Fibroblast of lung (primary cell): ENCODE results near the gene CDHR4. TPM values are rescaled to one million over a fixed set of nuclear protein-coding genes. Genes with fewer than 3 reads are reported as not detected.
"Not testable (repeated sequence)": the region's sequence is repeated elsewhere in the genome, so short reads cannot be mapped to it uniquely, and the experiment has no call there.

Experiments used
- DNase-seq, 2 donors: peaks; one replicate each; pipeline versions ENCODE4 v3.0.0 to v3.0.0-alpha.2; 2010; ENCODE audit warnings: low read depth in 2 of 2
- H2AFZ ChIP-seq: 2 replicates; pipeline ENCODE4 v1.5.1; 2012; ENCODE audit warnings: low read length, control low read depth, inconsistent platforms
- H3K27ac ChIP-seq: 2 replicates; pipeline ENCODE4 v1.5.1; 2011; ENCODE audit warnings: low read length, control low read depth; ENCODE audit not compliant: insufficient read depth
- H3K27me3 ChIP-seq: 2 replicates; pipeline ENCODE4 v1.5.1; 2011; ENCODE audit warnings: mild to moderate bottlenecking, low read length; ENCODE audit not compliant: control insufficient read depth, insufficient read depth
- H3K36me3 ChIP-seq: 2 replicates; pipeline ENCODE4 v1.5.1; 2011; ENCODE audit warnings: low read length; ENCODE audit not compliant: control insufficient read depth, insufficient read depth
- H3K4me1 ChIP-seq: 2 replicates; pipeline ENCODE4 v1.5.1; 2011; ENCODE audit warnings: low read length; ENCODE audit not compliant: control insufficient read depth, insufficient read depth; ENCODE audit errors: extremely low read depth
- H3K4me2 ChIP-seq: 2 replicates; pipeline ENCODE4 v1.5.1; 2011; ENCODE audit warnings: low read length, control low read depth; ENCODE audit not compliant: insufficient read depth; ENCODE audit errors: extremely low read depth
- H3K4me3 ChIP-seq, 4 experiments: fragments of 200-600 bp in 1 of 4; sonication (generic) in 1 of 4; replicated peaks in 1 of 4; 2 replicates each; pipeline ENCODE4 v1.5.1; 2011 to 2016; ENCODE audit warnings: low read length in 4 of 4, low read depth in 3 of 4, mild to moderate bottlenecking in 3 of 4, control low read depth in 2 of 4, inconsistent platforms in 1 of 4, mixed read lengths in 1 of 4; ENCODE audit not compliant: insufficient read depth in 1 of 4; ENCODE audit errors: control extremely low read depth in 1 of 4
- H3K79me2 ChIP-seq: 2 replicates; pipeline ENCODE4 v1.5.1; 2012; ENCODE audit warnings: mild to moderate bottlenecking, low read length, inconsistent platforms; ENCODE audit not compliant: control insufficient read depth, insufficient read depth
- H3K9ac ChIP-seq: 2 replicates; pipeline ENCODE4 v1.5.1; 2011; ENCODE audit warnings: mild to moderate bottlenecking, low read length, control low read depth; ENCODE audit not compliant: insufficient read depth
- H3K9me3 ChIP-seq: 2 replicates; pipeline ENCODE4 v1.5.1; 2012; ENCODE audit warnings: low read depth, low read length; ENCODE audit not compliant: control insufficient read depth, insufficient read depth
- H4K20me1 ChIP-seq: 2 replicates; pipeline ENCODE4 v1.5.1; 2011; ENCODE audit warnings: low read length; ENCODE audit not compliant: control insufficient read depth, insufficient read depth; ENCODE audit errors: extremely low read depth
- CTCF ChIP-seq, 2 donors: IDR thresholded peaks in 1 of 2; conservative IDR thresholded peaks in 1 of 2; 1 replicate in 1 of 2; 2 replicates in 1 of 2; pipeline ENCODE4 v1.5.1; 2011 to 2012; ENCODE audit warnings: low read length in 2 of 2, control low read depth in 1 of 2, inconsistent platforms in 1 of 2, low read depth in 1 of 2, mild to moderate bottlenecking in 1 of 2
- EZH2 ChIP-seq: IDR thresholded peaks from 2 replicates; pipeline ENCODE4 v1.5.1; 2012; ENCODE audit warnings: low read length, control low read depth, mild to moderate bottlenecking; ENCODE audit errors: missing control alignments
- polyA plus RNA-seq, 2 donors: library from polyadenylated mRNA; depleted of rRNA in 1 of 2; stranded (reverse) in 1 of 2; unstranded in 1 of 2; fragments of >200 nt; gene quantifications; 2 replicates each; pipeline ENCODE4 v1.2.1, GENCODE V29; 2011 to 2012; ENCODE audit warnings: missing spikeins in 1 of 2
- total RNA-seq: library from RNA; depleted of rRNA; stranded (reverse); fragments of >200 nt; gene quantifications from 2 replicates; pipeline ENCODE4 v1.2.1, GENCODE V29; 2014

Gene CDHR4
- total and polyA plus RNA-seq, 2 donors (not counting 1 experiment from before 2014, with no cell fraction given) = not detected

DNA sequence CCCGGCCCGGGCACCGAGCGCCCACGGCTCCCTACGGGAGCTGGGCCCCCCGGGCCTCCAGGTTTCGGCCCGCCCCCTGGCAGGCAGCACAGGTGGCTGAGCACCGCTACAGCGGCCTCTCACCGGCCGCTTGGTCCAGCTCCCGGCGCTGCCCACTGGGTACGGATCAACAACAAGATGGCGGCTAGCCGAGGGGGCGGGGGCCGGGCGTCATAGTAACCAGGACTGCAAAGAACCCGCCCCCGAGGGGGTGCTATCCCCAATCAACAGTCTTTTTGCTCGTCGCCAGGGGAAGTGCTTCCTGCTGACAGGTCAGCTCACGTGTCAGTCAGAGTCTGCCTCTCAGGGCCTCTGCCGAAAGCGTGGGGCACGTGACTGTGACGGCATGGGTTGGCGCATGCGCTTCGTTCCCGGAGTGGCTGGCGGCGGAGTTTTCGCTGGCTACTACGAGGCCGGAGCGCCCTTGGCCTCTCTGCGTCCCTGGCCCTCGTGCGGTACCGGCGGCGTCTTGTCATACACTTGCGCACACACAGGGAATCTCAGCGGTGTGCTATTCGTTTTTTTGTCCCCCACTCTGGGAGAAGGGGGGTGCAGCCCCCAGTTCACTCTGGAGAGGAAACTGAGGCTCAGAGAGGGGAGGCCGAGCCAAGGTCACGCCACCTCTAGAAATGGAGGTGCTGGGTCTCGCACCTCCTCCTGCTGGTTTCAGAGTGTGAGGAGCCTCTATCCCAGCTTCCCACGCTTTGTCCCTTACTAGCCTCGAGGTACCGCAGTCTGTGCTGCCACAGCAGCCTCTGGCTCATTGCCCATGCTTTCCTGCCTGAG, 13.1 kb downstream of the CDHR4 start, which contains the start of gene IP6K1:
TSS of gene IP6K1 (minus strand) at position 186 of the 825 bp plus-strand sequence. CDS start 38,502 bp downstream, outside the sequence.
- Histone ChIP-seq H3K27me3 (no peaks in the 10 kb centered on the region), H3K4me1 (peaks cover 7% of the 10 kb centered on the region), H3K79me2 (peaks cover 38% of the 10 kb centered on the region), H3K27ac (peak within 1 kb of the TSS; percentile 86), H3K36me3 (peaks cover 1% of the 10 kb centered on the region), H3K9me3 (no peaks in the 10 kb centered on the region), H4K20me1 (no peaks in the 10 kb centered on the region), H3K9ac (peak within 1 kb of the TSS; percentile 91), H3K4me2 (peak within 1 kb of the TSS; percentile 94), H2AFZ (peak within 1 kb of the TSS; percentile 77), H3K4me3 (peak within 1 kb of the TSS; percentile 76 to 95 (median 80))
- TF ChIP-seq CTCF (conservative IDR thresholded peaks at IDR 0.05 in 1 of 2, IDR thresholded peaks at IDR 0.05 in 1 of 2; ENCODE audit: low read depth in 1 of 2, low read length in 2 of 2) = no peak
- no peak for TF ChIP-seq EZH2
- DNase-seq = peak; percentile 100

GRCh38 chr3:49785565-49786356, 13.9 kb downstream of the CDHR4 start:
- Histone ChIP-seq H3K4me3 (peak overlapping the region; percentile 76 to 95 (median 80)), H3K27ac (peak overlapping the region; percentile 86), H2AFZ (no peak overlapping the region), H3K27me3 (no peaks in the 10 kb centered on the region), H4K20me1 (no peaks in the 10 kb centered on the region), H3K4me1 (peaks cover 7% of the 10 kb centered on the region), H3K9me3 (no peaks in the 10 kb centered on the region), H3K9ac (peak overlapping the region; percentile 91), H3K4me2 (peak overlapping the region; percentile 94), H3K79me2 (peaks cover 42% of the 10 kb centered on the region), H3K36me3 (peaks cover 4% of the 10 kb centered on the region)
- TF ChIP-seq CTCF (conservative IDR thresholded peaks at IDR 0.05 in 1 of 2, IDR thresholded peaks at IDR 0.05 in 1 of 2; ENCODE audit: low read depth in 1 of 2, low read length in 2 of 2) = no peak
- no peak for TF ChIP-seq EZH2
- peak; percentile 33 to 46 for DNase-seq

DNA sequence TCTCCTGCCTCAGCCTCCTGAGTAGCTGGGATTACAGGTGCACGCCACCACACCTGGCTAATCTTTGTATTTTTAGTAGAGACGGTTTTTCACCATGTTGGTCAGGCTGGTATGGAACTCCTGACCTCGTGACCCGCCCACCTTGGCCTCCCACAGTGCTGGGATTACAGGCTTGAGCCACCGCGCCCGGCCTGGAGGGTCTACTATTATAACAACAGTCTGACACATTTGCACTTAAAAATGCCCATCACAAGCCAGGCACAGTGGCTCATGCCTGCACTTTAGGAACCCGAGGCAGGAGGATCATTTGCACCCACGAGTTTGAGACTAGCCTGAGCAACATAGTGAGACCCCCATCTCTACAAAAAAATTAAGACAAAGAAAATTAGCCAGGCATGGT, 17.4 kb downstream of the CDHR4 start:
- not testable (repeated sequence) for H3K4me1 ChIP-seq, H3K27ac ChIP-seq, H3K9ac ChIP-seq, H4K20me1 ChIP-seq, H3K4me2 ChIP-seq, H3K4me3 ChIP-seq, H3K27me3 ChIP-seq, DNase-seq, H3K9me3 ChIP-seq, H2AFZ ChIP-seq, H3K36me3 ChIP-seq
- peaks cover 69% of the 10 kb centered on the region for H3K79me2 ChIP-seq
